Prostate gland (tissue), 2 donors: ENCODE measurements around the gene C12orf60. TPM values are rescaled to one million over a fixed set of nuclear protein-coding genes. Genes with fewer than 3 reads are reported as not detected.

Experiments used
- DNase-seq: peaks from one replicate; pipeline ENCODE4 v3.0.0-alpha.2; 2019; ENCODE audit warnings: low spot score
- H3K27ac ChIP-seq, 2 donors: fragments of 200-600 bp; sonication (generic); 2 replicates each; pipeline ENCODE4 v1.5.1; 2017 to 2019
- H3K27me3 ChIP-seq: fragments of 200-600 bp; sonication (generic); replicated peaks from 2 replicates; pipeline ENCODE4 v1.5.1; 2019; ENCODE audit not compliant: insufficient read depth
- H3K36me3 ChIP-seq, 2 donors: fragments of 200-600 bp; sonication (generic); 1 replicate in 1 of 2; 2 replicates in 1 of 2; pipeline versions ENCODE4 v1.5.1 to v1.8.1; 2017 to 2019
- H3K4me1 ChIP-seq: fragments of 200-600 bp; sonication (generic); replicated peaks from 2 replicates; pipeline ENCODE4 v1.5.1; 2019
- H3K4me3 ChIP-seq, 2 donors: fragments of 200-600 bp; sonication (generic); 2 replicates each; pipeline ENCODE4 v1.5.1; 2017 to 2019
- H3K9me3 ChIP-seq: fragments of 200-600 bp; sonication (generic); 2 replicates; pipeline ENCODE4 v1.5.1; 2017
- POLR2A ChIP-seq: fragments of 450-650 bp; IDR thresholded peaks from one replicate; pipeline ENCODE4 v1.6.1; 2016; ENCODE audit warnings: antibody characterized with exemption, mild to moderate bottlenecking
- POLR2AphosphoS5 ChIP-seq: sonication (generic); formaldehyde crosslinking; IDR thresholded peaks from one replicate; pipeline ENCODE4 v1.6.1; 2017; ENCODE audit warnings: antibody characterized with exemption
- WGBS: methylation state at CpG from one replicate; pipeline ENCODE4 v1.1.5; 2018; 5-methylcytosine and 5-hydroxymethylcytosine counted together
- intact Hi-C: fragments of 100-400 bp; cut with DNase I; formaldehyde crosslinking; loops from one replicate; pipeline ENCODE4 v1.14.2; 2022
- total RNA-seq, 2 donors: library from RNA; depleted of rRNA; stranded (reverse); fragments of >200 nt; gene quantifications; one replicate each; pipeline ENCODE4 v1.1.0, GENCODE V29; 2016
- TF ChIP-seq, protein P1 (sequence below), 4 experiments: fragments of 200-600 bp in 2 of 4; fragments of 450-650 bp in 2 of 4; sonication (generic) in 2 of 4; IDR thresholded peaks; 1 replicate in 3 of 4; 2 replicates in 1 of 4; pipeline ENCODE4 v1.5.1; 2016 to 2019; ENCODE audit warnings: antibody characterized with exemption in 4 of 4, mild to moderate bottlenecking in 2 of 4, moderate library complexity in 2 of 4

The C12orf60 gene
- total RNA-seq, 2 donors from 2014 or later, result 2.0 to 2.6 TPM

DNA sequence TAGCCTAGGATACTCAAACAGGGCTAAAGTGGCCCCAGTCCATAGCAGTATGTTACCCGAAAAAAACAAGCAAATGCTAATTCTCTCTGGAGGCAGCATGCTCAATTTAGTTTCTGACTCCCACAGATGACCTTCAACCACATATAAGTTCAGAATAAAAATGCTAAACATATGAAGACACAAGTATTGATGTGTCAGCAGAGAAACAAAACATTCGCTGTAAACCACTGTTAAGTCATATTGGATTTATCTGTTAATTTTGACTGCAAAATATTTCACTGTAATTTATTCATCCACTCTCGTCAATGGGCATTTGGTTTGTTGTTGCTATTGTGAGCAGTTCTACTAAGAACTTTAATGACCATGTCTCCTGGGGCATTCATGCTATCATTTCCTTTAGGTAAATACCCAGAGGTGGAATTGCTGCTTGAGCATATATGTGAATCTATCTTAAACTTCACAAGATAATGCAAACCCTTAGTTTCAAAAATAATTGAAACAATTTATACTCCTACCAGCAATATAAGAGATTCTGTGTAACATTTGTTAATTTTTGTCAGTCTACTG lies 36.7 kb upstream of the C12orf60 start:
- DNase-seq, result no peak
- no peaks in the 10 kb centered on the region for H3K9me3 ChIP-seq
- no peaks in the 10 kb centered on the region for H3K4me1 ChIP-seq
- no peaks in the 10 kb centered on the region for H3K36me3 ChIP-seq
- H3K27me3 ChIP-seq, result no peaks in the 10 kb centered on the region
- no peak overlapping the region for H3K4me3 ChIP-seq
- intact Hi-C loops, result no loop called here
- H3K27ac ChIP-seq, result no peak overlapping the region
- 96% methylated on average over 3 of the region's 3 CpGs for WGBS
- no peak for TF ChIP-seq POLR2AphosphoS5
- TF ChIP-seq, protein P1, sequence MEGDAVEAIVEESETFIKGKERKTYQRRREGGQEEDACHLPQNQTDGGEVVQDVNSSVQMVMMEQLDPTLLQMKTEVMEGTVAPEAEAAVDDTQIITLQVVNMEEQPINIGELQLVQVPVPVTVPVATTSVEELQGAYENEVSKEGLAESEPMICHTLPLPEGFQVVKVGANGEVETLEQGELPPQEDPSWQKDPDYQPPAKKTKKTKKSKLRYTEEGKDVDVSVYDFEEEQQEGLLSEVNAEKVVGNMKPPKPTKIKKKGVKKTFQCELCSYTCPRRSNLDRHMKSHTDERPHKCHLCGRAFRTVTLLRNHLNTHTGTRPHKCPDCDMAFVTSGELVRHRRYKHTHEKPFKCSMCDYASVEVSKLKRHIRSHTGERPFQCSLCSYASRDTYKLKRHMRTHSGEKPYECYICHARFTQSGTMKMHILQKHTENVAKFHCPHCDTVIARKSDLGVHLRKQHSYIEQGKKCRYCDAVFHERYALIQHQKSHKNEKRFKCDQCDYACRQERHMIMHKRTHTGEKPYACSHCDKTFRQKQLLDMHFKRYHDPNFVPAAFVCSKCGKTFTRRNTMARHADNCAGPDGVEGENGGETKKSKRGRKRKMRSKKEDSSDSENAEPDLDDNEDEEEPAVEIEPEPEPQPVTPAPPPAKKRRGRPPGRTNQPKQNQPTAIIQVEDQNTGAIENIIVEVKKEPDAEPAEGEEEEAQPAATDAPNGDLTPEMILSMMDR (IDR thresholded peaks at IDR 0.05), result no peak
- TF ChIP-seq POLR2A, result no peak

DNA sequence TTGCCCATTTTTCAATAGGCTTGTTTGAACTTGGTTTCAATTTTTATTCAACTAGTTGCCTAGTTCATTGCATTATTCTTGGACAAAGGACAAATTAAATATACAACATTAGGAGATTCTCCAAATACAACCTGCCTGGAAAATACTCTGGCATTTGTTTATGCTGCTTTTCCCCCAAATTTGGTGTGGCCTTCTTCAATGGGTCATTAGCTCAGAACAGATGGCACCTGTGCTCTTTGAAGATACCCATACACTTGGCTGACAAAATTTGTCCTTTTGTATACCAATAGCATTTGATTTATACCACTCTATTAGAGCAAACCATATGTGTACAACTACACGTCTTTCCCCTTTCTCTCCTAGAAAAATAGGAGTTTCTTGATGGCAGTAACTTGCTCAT lies 35.9 kb upstream of the C12orf60 start:
- H3K27ac ChIP-seq, result no peak overlapping the region
- no peak for DNase-seq
- H3K4me1 ChIP-seq, result no peaks in the 10 kb centered on the region
- no peaks in the 10 kb centered on the region for H3K9me3 ChIP-seq
- TF ChIP-seq POLR2AphosphoS5, result no peak
- TF ChIP-seq POLR2A, result no peak
- TF ChIP-seq, protein P1 (IDR thresholded peaks at IDR 0.05), result no peak
- intact Hi-C loops, result no loop called here
- WGBS, result 61% methylated on average over 1 of the region's 1 CpG
- peak overlapping the region in 1 of 2 donors; percentile 73 for H3K4me3 ChIP-seq
- H3K27me3 ChIP-seq, result no peaks in the 10 kb centered on the region
- no peaks in the 10 kb centered on the region for H3K36me3 ChIP-seq

DNA sequence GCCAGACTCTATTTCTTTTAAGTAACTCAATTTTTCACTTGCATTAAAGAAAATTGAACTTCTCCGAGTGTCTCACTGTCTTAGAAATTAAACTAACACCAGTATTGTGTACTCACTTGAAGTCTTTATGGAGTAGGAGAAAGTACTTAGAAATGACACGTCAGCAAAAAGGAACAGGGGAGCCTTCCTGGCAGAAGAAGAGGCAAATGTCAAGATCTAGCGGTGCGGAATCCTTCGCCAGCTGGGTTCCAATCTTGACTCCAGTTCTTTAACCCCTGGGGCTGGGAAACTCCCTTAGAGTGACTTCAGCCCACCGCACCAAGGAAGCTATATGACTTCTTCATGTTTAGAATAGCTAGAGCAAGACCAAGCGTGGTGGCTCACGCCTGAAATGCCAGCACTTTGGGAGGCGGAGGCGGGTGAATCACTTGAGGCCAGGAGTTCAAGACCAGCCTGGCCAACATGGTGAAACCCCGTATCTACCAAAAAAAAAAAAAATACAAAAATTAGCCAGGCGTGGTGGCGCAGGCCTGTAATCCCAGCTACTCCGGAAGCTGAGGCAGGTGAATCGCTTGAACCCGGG lies 34.6 kb upstream of the C12orf60 start:
- H3K9me3 ChIP-seq, result no peaks in the 10 kb centered on the region
- intact Hi-C loops, result no loop called here
- H3K36me3 ChIP-seq, result no peaks in the 10 kb centered on the region
- WGBS, result 32% methylated on average over 16 of the region's 16 CpGs
- no peaks in the 10 kb centered on the region for H3K27me3 ChIP-seq
- peak overlapping the region; percentile 73 to 82 for H3K4me3 ChIP-seq
- no peaks in the 10 kb centered on the region for H3K4me1 ChIP-seq
- peak overlapping the region; percentile 86 to 92 for H3K27ac ChIP-seq
- DNase-seq, result no peak
- peak; percentile 11 for TF ChIP-seq POLR2AphosphoS5
- no peak for TF ChIP-seq POLR2A
- TF ChIP-seq, protein P1 (IDR thresholded peaks at IDR 0.05), result no peak

DNA sequence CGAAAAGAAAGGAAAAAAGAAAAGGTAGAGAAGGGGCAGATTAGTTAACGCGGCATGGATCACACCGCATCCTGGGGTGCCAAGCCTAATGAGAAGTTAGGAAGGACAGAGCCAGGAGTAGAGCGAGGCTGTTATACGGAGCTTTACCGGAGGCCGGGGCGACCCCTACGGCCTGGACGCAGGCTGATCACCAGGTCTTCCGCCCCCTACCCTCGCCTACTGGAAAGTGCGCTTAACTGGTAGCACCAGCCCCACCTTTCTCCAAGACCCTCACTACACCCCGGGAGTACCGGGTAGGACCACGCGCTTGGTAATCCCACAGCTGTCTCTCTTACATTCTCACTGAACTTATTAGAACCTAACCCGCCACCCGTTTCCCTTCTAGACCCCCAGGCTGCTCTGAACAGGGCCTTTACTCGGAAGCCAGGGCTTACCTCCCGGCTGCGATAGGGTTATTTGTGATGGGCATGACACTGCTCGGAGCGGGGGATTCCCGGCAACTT lies 34.0 kb upstream of the C12orf60 start:
- DNase-seq, result peak; percentile 32
- Histone ChIP-seq H3K27me3 (no peaks in the 10 kb centered on the region), H3K4me3 (peak overlapping the region; percentile 73 to 82), H3K4me1 (no peaks in the 10 kb centered on the region), H3K9me3 (no peaks in the 10 kb centered on the region), H3K27ac (peak overlapping the region; percentile 86 to 92), H3K36me3 (no peaks in the 10 kb centered on the region)
- intact Hi-C loops, result no loop called here
- TF ChIP-seq POLR2A (no peak), POLR2AphosphoS5 (no peak)
- TF ChIP-seq, protein P1 (IDR thresholded peaks at IDR 0.05), result no peak
- 2% methylated on average over 26 of the region's 26 CpGs for WGBS

DNA sequence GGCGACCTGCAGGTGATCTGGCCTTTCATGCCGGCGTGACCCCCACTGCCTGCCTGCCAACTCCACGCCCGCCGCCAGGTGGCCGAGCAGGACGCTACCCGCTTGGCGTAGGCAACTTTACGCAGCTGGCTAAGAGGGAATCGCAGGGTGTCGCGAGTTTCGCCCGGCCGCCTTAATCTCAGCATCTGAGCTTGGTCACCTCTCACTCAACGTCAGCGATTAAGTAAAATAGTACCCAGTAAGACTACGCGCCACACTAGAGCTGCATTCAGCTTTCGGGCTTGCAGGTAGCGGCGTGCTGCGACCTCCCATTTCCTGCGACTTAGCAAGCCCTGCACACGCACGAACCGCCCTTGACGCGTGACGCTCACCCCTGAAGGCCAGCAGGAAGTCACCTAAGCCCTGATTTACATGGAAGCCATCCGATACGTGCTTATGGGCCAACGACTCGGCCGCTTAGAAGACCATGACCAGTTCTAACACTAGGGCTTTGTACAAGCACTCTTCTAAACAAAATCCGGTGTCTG lies 33.4 kb upstream of the C12orf60 start:
- WGBS, result under 1% methylated on average over 35 of the region's 38 CpGs

More for the DNA sequence above, 33.4 kb upstream of the C12orf60 start:
- H3K27me3 ChIP-seq, result no peaks in the 10 kb centered on the region
- no peaks in the 10 kb centered on the region for H3K36me3 ChIP-seq
- peak overlapping the region; percentile 73 to 82 for H3K4me3 ChIP-seq
- DNase-seq, result peak; percentile 72
- H3K4me1 ChIP-seq, result no peaks in the 10 kb centered on the region
- H3K9me3 ChIP-seq, result no peaks in the 10 kb centered on the region
- intact Hi-C loops, result loop anchor here (2.0 to 10.0 kb wide), 2 partner anchors 513 to 1015 kb away; partner anchors contain the start of gene EPS8
- TF ChIP-seq POLR2A (no peak), POLR2AphosphoS5 (peak; percentile 56)
- TF ChIP-seq, protein P1 (IDR thresholded peaks at IDR 0.05), result peak; percentile 72 to 91 (median 81)
- peak overlapping the region; percentile 86 to 92 for H3K27ac ChIP-seq
